HL-60/S4 (cell line): ENCODE measurements around the gene TMEM9B.
"Not testable (repeated sequence)": the region's sequence is repeated elsewhere in the genome, so short reads cannot be mapped to it uniquely, and the experiment has no call there.

Source experiments
- in situ Hi-C: fragments of 300-500 bp; cut with MboI; formaldehyde crosslinking; loops from 2 replicates; pipeline ENCODE4 v1.14.3; 2022; ENCODE audit warnings: low sequenced_read_pairs

Gene TMEM9B

DNA sequence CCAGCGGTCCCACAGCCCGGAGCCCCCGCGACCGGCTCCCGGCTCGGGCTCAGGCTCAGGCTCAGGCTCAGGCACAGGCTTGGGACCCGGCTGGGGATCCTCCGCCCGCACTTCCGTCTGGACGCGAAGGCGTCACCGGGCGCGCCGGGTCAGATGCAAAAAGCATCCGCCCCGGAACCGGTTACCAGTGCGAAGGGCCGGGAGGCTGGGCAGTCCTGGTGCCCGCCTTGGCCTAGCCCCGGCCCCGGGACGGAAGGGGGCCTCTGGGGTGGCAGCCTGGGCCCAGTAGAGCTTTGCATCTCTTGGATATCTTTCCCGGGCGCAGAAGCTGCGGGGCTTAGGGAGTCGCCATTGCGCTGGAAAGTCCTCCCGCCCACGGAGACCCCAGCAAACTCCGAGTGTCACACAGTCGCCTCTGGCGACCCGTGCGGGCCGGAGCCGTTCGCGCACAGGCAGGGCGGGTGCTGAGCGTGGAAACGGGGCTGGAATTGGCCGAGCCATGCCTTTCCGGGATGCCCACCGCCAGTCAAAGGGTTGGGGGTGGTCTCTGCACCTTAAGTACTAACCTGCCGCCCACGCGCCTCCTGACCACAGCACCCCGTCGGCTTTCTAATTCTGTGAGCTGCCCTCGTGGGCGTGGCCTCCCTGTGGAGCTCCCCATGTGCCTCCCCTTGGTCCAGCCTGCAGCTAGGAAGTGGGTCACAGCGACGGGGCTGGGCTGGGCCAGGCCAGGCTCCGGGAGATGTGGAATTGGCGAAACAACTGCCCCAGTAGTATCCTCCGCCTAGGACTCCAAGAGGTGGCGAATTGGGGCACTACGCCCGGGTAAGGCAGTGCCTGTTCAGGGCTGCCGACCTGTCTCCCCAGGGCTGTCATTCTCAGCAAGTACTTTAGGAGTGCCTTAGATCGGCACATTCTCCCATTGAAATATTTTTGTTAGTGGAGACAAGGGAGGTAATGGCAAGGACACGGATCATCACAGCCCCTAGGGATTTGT, at the start of gene TMEM9B:
Gene TMEM9B, minus strand, starts transcription at position 119 of the 997 bp plus-strand sequence. CDS start 129 bp downstream, outside the sequence.
- in situ Hi-C loops: no loop called here

GRCh38 chr11:9013373-9013772, 49.1 kb upstream of the TMEM9B start:
- in situ Hi-C loops: no loop called here

GRCh38 chr11:9009538-9009937, 45.3 kb upstream of the TMEM9B start:
- in situ Hi-C loops: not testable (repeated sequence)

DNA sequence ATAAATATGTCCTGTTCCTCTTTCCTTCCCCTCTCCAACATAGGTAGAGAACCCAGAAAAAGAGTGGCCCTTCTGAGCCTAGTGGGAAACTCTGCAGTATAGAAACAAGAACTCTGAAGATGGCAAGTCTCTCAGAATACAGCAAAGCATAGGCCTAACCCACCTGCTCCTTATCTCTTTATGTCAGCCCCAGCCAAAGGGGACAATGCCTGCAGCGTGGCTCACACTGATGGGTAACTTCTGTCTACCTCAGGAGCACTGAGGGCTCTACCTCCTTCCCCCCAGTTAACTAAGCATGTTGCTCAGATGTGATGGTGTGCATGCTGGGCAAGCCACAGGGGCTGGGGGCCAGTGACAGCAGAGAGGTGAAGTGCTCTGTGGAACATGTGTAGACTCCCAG, 44.4 kb upstream of the TMEM9B start:
- in situ Hi-C loops: no loop called here

DNA sequence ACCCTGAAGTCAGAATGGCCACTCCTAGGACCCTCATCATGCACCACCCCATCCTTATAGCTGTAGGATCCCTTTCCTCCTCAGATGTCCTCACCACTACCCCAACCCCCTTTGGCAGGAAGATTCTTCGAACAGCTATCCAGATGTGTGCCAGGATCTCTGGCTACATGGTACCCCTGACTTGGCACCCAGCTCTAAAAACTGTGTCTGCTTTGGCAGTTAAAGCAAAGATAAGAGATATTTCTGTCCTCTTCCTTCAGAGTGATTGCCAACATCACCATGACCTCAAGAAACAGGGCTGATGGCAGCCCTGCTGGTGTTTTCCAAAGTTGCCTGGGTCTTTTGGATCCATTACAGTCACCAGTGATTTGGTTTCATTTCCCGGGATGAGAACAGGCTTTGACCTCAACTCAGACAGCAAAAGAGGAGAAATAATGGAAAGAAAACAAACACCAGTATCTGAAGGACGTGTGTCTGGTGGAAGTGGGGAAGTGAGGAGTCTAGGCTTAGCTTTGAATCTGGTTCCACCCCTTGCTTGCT, 43.8 kb upstream of the TMEM9B start:
- in situ Hi-C loops: no loop called here

DNA sequence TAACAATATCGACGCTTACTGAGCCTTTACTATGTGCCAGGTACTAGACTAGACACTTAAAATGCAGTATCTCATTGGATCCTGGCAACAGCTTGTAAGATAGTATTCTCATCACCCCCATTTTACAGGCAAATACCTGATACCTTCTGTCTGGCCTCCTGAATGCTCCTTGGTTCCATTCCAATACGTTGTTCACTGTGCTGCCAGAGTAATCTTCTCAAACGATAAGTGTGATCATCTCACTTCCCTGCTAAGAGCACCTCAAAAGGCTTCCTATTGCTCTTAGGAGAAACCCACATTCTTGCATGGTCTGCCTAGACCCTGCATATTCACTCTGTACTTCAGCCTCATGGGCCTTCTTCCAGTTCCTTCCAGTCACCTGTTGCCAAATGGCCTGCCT, 40.8 kb upstream of the TMEM9B start:
- in situ Hi-C loops: no loop called here

DNA sequence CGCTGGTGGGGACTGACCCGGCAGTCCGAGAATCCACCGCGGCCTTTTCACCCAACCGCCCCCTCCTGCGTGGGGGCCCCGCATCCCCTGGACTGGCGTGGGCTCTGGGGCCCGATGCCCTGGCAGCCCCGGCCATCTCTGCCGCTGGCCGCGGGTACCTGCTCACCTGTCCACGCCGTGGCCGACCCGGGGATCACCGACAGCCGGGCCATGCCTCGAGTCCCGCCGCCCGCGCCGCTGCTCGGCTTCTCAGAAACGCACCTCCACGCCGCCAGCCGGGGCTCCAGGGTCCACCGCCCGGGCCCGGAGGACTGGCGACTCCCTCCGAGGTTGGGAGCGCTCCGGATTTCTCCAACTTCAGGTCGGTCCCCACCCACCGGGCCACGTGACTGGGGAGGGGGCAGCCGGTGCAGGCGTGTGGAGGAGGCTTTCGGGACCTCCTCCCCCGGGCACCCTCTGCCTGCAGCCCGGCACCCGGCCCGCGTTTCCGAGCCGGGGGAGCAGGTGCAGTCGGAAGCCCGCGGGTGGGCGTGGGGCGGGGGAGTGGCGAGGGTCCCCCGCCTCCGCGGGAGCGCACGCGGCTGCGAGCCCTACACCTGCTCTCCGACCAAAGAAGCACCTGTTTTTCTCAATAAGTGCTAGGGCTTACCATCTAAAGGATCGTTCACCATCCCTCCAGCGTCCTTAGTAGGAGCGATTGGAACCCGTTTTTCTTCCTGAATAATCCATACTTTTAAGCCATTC, 40.1 kb upstream of the TMEM9B start:
- in situ Hi-C loops: no loop called here

GRCh38 chr11:9003573-9004182, 39.4 kb upstream of the TMEM9B start, which contains the start of gene NRIP3:
TSS of gene NRIP3 (minus strand) at chr11:9004001. CDS start at chr11:9003935, 66 bp downstream.
- in situ Hi-C loops: no loop called here

DNA sequence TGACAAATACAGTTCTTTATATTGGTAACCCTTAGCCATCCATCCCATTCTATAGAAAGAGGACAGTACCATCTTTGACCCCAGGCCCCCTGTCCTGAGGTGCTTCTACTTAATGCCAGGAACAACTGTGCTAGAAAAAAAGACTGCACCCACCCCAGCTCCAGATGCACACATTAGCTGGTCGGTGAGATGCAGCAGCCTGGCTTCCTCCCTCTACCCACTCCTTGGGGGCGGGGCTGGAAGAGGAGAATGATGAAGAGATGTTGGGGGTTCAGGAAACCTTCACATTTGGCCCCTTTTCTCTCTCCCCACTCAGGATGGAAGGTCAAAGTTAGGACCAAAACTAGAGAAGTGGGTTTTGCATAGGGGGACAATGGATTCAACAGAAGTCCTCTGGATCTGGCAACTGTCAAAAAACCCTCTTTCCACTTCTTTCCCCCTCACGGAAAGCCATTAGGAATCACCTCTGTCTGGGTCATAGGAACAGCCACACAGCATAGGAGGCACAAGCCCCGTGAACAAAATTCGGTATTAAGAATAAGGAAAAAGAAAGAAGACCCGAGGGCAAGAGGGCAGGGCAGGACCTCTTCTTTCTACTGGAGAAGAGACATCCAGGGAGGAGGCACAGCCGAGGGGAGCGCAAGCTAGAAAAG, 38.8 kb upstream of the TMEM9B start:
- in situ Hi-C loops: no loop called here

GRCh38 chr11:9001736-9002135, 37.5 kb upstream of the TMEM9B start:
- in situ Hi-C loops: no loop called here

DNA sequence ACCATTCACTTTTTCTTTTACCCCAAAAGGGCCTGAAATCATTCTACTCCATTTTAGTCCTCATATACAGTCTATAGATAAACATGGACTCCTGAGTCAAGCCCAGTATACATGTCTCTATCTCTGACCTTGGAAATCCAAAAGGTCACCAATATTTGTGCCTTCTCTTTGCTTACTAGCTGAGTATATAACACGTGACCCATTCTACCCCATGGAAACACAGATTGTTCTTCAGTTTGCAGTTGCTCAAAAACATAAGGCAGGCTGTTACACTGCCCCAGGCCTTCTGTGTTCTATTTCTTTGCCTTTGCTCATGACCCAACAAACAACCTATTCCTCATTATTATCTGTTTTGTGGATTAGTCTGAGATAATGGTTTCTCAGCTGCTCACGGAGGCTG, 33.8 kb upstream of the TMEM9B start:
- in situ Hi-C loops: no loop called here

GRCh38 chr11:8997451-8997850, 33.2 kb upstream of the TMEM9B start:
- in situ Hi-C loops: no loop called here

- in situ Hi-C loops: no loop called here
Measured at GRCh38 chr11:8989453-8989852, 25.2 kb upstream of the TMEM9B start.

DNA sequence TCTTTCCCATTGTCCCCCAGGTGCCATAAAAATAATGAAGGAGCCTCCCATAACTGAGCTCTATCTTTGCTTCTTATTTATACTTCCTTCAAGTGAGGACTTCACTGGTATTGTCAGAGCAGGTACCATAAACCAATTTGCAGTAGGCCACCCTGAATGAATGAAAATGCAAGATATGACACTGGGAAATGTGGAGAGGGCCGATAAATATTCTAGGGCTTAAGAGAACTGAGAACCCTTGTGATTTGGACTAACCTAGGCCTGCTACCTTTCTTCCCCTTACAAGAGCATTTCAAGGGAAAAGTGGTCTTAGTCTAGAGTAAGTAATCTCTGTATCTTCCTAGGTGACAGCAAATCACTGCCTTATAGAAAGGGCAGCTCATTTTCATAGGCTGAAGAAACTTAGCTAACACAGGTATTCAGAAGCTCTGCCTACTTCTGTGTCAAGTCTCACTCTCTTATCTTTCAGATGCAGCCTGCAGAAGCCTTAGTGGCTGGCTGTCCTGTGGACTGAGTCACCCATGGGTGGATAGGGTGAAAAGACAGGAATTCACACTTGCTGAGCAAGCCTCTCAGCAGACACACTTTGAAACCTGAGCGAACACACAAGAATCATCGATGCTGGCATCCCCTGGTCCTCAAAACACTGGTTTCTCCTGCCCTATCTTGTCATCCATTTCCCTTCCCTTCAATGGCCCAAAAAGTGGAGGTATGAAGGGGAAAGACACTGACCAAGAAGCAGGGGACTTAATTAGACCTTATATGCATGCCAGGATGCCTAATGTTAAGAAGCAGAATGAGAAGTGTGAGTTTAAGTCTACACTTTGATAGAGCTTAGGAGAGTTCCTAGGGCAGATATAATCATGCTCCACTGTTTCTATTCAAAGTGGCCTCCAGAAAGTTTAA, 24.3 kb upstream of the TMEM9B start:
- in situ Hi-C loops: no loop called here

DNA sequence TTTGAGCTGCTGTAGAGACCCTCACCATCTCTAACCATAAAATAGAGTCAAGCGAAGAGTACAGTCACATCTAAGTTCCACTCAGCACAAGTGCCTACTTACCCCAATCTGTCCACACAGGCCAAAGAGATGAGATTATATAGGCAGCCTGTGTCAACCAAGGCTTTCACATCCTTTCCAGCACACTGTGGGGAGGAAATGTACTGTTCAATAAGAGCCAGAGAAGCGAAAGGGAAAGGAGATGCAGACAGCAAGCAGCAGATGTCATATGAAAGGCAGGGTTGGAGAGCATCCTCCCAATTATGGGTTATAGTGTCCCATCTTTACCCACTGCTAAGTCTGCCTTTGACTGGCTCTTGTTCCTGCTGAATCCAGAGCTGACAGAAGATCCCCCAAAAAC, 23.2 kb upstream of the TMEM9B start:
- in situ Hi-C loops: no loop called here

DNA sequence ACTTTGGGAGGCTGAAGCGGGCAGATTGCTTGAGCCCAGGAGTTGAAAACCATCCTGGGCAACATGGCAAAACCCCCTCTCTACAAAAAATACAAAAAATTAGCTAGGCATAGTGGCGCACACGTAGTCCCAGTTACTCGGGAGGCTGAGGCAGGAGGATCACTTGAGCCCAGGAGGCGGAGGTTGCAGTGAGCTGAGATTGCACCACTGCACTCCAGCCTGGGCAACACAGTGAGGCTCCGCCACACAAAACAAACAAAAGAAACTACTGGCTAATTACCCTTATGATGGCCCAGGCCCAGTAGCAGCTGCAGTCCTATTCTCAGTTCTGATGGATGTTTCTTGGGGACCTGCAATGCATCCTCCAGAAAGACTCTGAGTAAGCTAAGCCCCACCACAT, 22.5 kb upstream of the TMEM9B start:
- in situ Hi-C loops: not testable (repeated sequence)

DNA sequence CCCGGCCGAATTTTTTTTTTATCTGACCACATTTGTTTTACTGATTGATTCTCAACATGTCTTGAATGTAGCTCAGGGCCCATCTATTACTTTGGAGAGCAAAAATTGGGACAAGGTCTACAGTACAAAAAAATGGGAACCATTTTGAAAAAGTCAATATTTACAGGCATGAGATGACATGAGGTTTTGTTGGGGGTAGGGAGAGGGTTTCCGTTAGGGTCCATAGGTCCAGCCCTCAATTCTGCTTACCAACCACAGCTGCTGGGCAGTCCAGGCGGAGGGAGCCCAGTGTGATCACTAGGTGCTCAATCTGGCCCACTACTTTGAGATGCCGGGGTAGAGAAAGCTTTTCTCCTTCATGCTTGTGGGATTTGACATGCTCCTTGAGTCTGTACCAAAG, 21.2 kb upstream of the TMEM9B start:
- in situ Hi-C loops: no loop called here

- in situ Hi-C loops: no loop called here
Measured at GRCh38 chr11:8983552-8983951, 19.3 kb upstream of the TMEM9B start.

- in situ Hi-C loops: no loop called here
Measured at GRCh38 chr11:8980485-8980884, 16.2 kb upstream of the TMEM9B start.

- in situ Hi-C loops: not testable (repeated sequence)
Measured at GRCh38 chr11:8979365-8979764, 15.1 kb upstream of the TMEM9B start.
